Lung (tissue), 12 donors: Measurements from ENCODE around the gene RSF1. TPM values are rescaled to one million over a fixed set of nuclear protein-coding genes. Genes with fewer than 3 reads are reported as not detected.

Experiments
- ATAC-seq: fragments of 200-7000 bp; cut with Tn5 transposase; one replicate; pipeline ENCODE4 v1.9.1; 2020; ENCODE audit warnings: moderate number of reproducible peaks; ENCODE audit not compliant: insufficient read depth, low FRiP score
- DNase-seq, 3 donors: peaks; one replicate each; pipeline ENCODE4 v3.0.0-alpha.2; 2013 to 2017
- H3K27ac ChIP-seq, 2 donors: one replicate each; pipeline ENCODE4 v1.5.1; 2013; ENCODE audit warnings: mild to moderate bottlenecking in 2 of 2, moderate library complexity in 2 of 2, control low read depth in 1 of 2, inconsistent platforms in 1 of 2, low read depth in 1 of 2, low read length in 1 of 2
- H3K27me3 ChIP-seq, 3 donors: one replicate each; pipeline ENCODE4 v1.5.1; 2013; ENCODE audit warnings: low read length in 2 of 3; ENCODE audit not compliant: control insufficient read depth in 3 of 3, insufficient read depth in 3 of 3
- H3K36me3 ChIP-seq, 4 donors: one replicate each; pipeline ENCODE4 v1.5.1; 2013; ENCODE audit warnings: low read length in 4 of 4, mild to moderate bottlenecking in 1 of 4, moderate library complexity in 1 of 4; ENCODE audit not compliant: control insufficient read depth in 4 of 4, insufficient read depth in 4 of 4
- H3K4me1 ChIP-seq, 5 donors: one replicate each; pipeline ENCODE4 v1.5.1; 2013; ENCODE audit warnings: low read length in 5 of 5, mild to moderate bottlenecking in 2 of 5, moderate library complexity in 1 of 5; ENCODE audit not compliant: control insufficient read depth in 5 of 5, insufficient read depth in 5 of 5
- H3K4me3 ChIP-seq: one replicate; pipeline ENCODE4 v1.5.1; 2013; ENCODE audit warnings: mild to moderate bottlenecking, control low read depth, moderate library complexity
- H3K9ac ChIP-seq, 2 donors: one replicate each; pipeline ENCODE4 v1.5.1; 2013; ENCODE audit warnings: low read length in 2 of 2, control low read depth in 1 of 2; ENCODE audit not compliant: insufficient read depth in 1 of 2
- H3K9me3 ChIP-seq, 4 donors: one replicate each; pipeline ENCODE4 v1.5.1; 2013; ENCODE audit warnings: low read length in 3 of 4, mild to moderate bottlenecking in 1 of 4, moderate library complexity in 1 of 4; ENCODE audit not compliant: control insufficient read depth in 4 of 4, insufficient read depth in 3 of 4
- CTCF ChIP-seq: IDR thresholded peaks from 2 replicates; pipeline ENCODE4 v1.5.1; 2012; ENCODE audit warnings: mild to moderate bottlenecking; ENCODE audit errors: control extremely low read depth, extremely low read depth
- WGBS, 2 donors: extraction: QIAGEN DNeasy Blood & Tissue Kit; methylation state at CpG; one replicate each; pipeline ENCODE4 v1.1.7; 2013; 5-methylcytosine and 5-hydroxymethylcytosine counted together
- polyA plus RNA-seq, 2 donors: library from polyadenylated mRNA; stranded (reverse); fragments of 200-250 nt; gene quantifications; one replicate each; pipeline ENCODE4 v1.2.1, GENCODE V29; 2013
- total RNA-seq, 2 donors: library from RNA; depleted of rRNA in 1 of 2; stranded (reverse); fragments of >200 nt in 1 of 2; gene quantifications; one replicate each; pipeline ENCODE4 v1.2.1, GENCODE V29; 2014 to 2021
- donor health status: control.
- donor health status: control.
- donor health status: Bipolar disorder and iron deficiency.
- donor health status: healthy.
- donor health status: DM: yes; HTN: yes; CAD: no.

The RSF1 gene
- total and polyA plus RNA-seq, 4 donors: 9.8 to 110 (median 29.2) TPM

GRCh38 chr11:77806415-77806814, 14.1 kb downstream of the RSF1 start:
- H3K27me3 ChIP-seq: no peaks in the 10 kb centered on the region
- no peaks in the 10 kb centered on the region for H3K9me3 ChIP-seq
- no peak overlapping the region for H3K9ac ChIP-seq
- DNase-seq (no peak), ATAC-seq (no peak)
- H3K36me3 ChIP-seq: peaks cover 0 to 5% (median under 1%) of the 10 kb centered on the region in 4 donors
- H3K27ac ChIP-seq: no peak overlapping the region
- H3K4me3 ChIP-seq: no peak overlapping the region
- H3K4me1 ChIP-seq: peaks cover 0 to 6% (median 0%) of the 10 kb centered on the region in 5 donors
- TF ChIP-seq CTCF: no peak

- no peak for TF ChIP-seq CTCF
- Histone ChIP-seq H3K4me3 (no peak overlapping the region), H3K27ac (no peak overlapping the region), H3K9me3 (no peaks in the 10 kb centered on the region), H3K27me3 (no peaks in the 10 kb centered on the region), H3K9ac (no peak overlapping the region), H3K4me1 (peaks cover 0 to 5% (median 0%) of the 10 kb centered on the region in 5 donors), H3K36me3 (peaks cover 0 to 4% (median 2%) of the 10 kb centered on the region in 4 donors)
- 70 to 75% methylated on average over 3 of the region's 3 CpGs for WGBS, 2 donors
- DNase-seq: no peak
- no peak for ATAC-seq
Observed at GRCh38 chr11:77801477-77801876, 19.0 kb downstream of the RSF1 start.

- ATAC-seq (no peak), DNase-seq (no peak)
- Histone ChIP-seq H3K36me3 (peaks cover 0 to 4% (median 2%) of the 10 kb centered on the region in 4 donors), H3K27ac (no peak overlapping the region), H3K4me1 (peaks cover 0 to 5% (median 0%) of the 10 kb centered on the region in 5 donors), H3K9me3 (no peaks in the 10 kb centered on the region), H3K9ac (no peak overlapping the region), H3K27me3 (no peaks in the 10 kb centered on the region), H3K4me3 (no peak overlapping the region)
- no peak for TF ChIP-seq CTCF
Observed at GRCh38 chr11:77800449-77800848, 20.1 kb downstream of the RSF1 start.

- Histone ChIP-seq H3K36me3 (peaks cover 0 to 4% (median 1%) of the 10 kb centered on the region in 4 donors), H3K27ac (no peak overlapping the region), H3K4me1 (peaks cover 0 to 5% (median 0%) of the 10 kb centered on the region in 5 donors), H3K4me3 (no peak overlapping the region), H3K9me3 (no peaks in the 10 kb centered on the region), H3K9ac (no peak overlapping the region), H3K27me3 (no peaks in the 10 kb centered on the region)
- ATAC-seq (no peak), DNase-seq (no peak)
- TF ChIP-seq CTCF: no peak
- WGBS, 2 donors: 40 to 60% methylated on average over 3 of the region's 3 CpGs
Observed at GRCh38 chr11:77799338-77799737, 21.2 kb downstream of the RSF1 start.
